ENCODE results near the gene BSG. TPM values are rescaled to one million over a fixed set of nuclear protein-coding genes. Genes with fewer than 3 reads are reported as not detected.
A peak's percentile ranks its signal among the peaks of the same experiment; 100 is the strongest.

Gene BSG
- total and polyA plus RNA-seq, 9 of the 15 experiments (the other 6 are each of a cell fraction or from before 2014, with no cell fraction given): 4.6 to 495 (median 187) TPM

DNA sequence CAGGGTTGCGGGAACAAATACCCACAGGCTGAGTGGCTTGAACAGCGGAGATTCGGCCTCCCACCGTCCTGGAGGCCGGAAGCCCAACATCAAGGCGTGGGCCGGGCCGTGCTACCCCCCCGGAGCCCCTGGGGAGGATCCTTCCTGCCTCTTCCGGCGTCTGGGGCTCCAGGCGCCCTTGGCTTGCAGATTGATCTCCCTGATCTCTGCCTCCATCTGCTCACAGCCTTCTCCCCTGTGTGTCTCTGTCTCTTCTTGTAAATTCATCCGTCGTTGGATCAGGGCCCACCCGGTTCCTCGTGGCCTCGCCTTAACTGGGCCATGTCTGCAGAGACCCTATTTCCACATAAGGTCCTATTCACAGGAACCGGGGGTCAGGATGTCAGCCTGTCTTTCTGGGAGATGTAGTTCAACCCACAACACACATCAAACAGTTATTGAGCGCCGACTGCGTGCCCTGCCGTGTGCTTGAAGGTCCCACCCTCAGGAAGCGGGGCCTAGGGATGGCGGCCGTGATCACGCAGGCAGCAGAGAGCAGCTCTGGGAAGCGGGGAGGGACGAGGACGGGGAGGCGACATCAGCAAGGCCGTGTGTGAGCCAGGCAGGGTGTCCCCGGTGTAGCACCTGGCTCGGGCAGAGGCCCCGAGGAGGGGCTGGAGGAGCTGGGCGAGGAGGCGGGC lies 38.5 kb downstream of the BSG start (continued):
- peak; percentile 66; the same call in 1 of the 2 replicates for TF ChIP-seq POLR2A (conservative IDR thresholded peaks at IDR 0.05)
- TF ChIP-seq MYC (IDR thresholded peaks at IDR 0.05; ENCODE audit: low read depth, low read length): no peak; the same call in 1 of the 2 replicates
- TF ChIP-seq MYC (CRISPR knock-in tag; IDR thresholded peaks at IDR 0.05; ENCODE audit: borderline replicate concordance, low read depth): 0 out of 2 replicates have a peak, but pooled peaks have one; percentile 15
- TF ChIP-seq SP1 (CRISPR knock-in tag; IDR thresholded peaks at IDR 0.05): no peak
- TF ChIP-seq MYBL2 (IDR thresholded peaks at IDR 0.05; ENCODE audit: low read depth): no peak
- no peak for TF ChIP-seq MYBL2 (CRISPR knock-in tag; IDR thresholded peaks at IDR 0.05; ENCODE audit: borderline replicate concordance)
- TF ChIP-seq, protein P1, sequence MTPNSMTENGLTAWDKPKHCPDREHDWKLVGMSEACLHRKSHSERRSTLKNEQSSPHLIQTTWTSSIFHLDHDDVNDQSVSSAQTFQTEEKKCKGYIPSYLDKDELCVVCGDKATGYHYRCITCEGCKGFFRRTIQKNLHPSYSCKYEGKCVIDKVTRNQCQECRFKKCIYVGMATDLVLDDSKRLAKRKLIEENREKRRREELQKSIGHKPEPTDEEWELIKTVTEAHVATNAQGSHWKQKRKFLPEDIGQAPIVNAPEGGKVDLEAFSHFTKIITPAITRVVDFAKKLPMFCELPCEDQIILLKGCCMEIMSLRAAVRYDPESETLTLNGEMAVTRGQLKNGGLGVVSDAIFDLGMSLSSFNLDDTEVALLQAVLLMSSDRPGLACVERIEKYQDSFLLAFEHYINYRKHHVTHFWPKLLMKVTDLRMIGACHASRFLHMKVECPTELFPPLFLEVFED (CRISPR knock-in tag; conservative IDR thresholded peaks at IDR 0.05): no peak
- TF ChIP-seq, protein P2, sequence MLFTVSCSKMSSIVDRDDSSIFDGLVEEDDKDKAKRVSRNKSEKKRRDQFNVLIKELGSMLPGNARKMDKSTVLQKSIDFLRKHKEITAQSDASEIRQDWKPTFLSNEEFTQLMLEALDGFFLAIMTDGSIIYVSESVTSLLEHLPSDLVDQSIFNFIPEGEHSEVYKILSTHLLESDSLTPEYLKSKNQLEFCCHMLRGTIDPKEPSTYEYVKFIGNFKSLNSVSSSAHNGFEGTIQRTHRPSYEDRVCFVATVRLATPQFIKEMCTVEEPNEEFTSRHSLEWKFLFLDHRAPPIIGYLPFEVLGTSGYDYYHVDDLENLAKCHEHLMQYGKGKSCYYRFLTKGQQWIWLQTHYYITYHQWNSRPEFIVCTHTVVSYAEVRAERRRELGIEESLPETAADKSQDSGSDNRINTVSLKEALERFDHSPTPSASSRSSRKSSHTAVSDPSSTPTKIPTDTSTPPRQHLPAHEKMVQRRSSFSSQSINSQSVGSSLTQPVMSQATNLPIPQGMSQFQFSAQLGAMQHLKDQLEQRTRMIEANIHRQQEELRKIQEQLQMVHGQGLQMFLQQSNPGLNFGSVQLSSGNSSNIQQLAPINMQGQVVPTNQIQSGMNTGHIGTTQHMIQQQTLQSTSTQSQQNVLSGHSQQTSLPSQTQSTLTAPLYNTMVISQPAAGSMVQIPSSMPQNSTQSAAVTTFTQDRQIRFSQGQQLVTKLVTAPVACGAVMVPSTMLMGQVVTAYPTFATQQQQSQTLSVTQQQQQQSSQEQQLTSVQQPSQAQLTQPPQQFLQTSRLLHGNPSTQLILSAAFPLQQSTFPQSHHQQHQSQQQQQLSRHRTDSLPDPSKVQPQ (CRISPR knock-in tag; IDR thresholded peaks at IDR 0.05; ENCODE audit: borderline replicate concordance): no peak
- no peak for TF ChIP-seq SMARCC2 (IDR thresholded peaks at IDR 0.05; ENCODE audit: low read depth)
- TF ChIP-seq RBM25 (IDR thresholded peaks at IDR 0.05; ENCODE audit: low read depth, low read length, severe bottlenecking): no peak
- peak; percentile 72; the same call in 1 of the 2 replicates for TF ChIP-seq L3MBTL2 (IDR thresholded peaks at IDR 0.05)
- TF ChIP-seq, protein P3, sequence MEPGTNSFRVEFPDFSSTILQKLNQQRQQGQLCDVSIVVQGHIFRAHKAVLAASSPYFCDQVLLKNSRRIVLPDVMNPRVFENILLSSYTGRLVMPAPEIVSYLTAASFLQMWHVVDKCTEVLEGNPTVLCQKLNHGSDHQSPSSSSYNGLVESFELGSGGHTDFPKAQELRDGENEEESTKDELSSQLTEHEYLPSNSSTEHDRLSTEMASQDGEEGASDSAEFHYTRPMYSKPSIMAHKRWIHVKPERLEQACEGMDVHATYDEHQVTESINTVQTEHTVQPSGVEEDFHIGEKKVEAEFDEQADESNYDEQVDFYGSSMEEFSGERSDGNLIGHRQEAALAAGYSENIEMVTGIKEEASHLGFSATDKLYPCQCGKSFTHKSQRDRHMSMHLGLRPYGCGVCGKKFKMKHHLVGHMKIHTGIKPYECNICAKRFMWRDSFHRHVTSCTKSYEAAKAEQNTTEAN (CRISPR knock-in tag; IDR thresholded peaks at IDR 0.05): no peak
- TF ChIP-seq, protein P4, sequence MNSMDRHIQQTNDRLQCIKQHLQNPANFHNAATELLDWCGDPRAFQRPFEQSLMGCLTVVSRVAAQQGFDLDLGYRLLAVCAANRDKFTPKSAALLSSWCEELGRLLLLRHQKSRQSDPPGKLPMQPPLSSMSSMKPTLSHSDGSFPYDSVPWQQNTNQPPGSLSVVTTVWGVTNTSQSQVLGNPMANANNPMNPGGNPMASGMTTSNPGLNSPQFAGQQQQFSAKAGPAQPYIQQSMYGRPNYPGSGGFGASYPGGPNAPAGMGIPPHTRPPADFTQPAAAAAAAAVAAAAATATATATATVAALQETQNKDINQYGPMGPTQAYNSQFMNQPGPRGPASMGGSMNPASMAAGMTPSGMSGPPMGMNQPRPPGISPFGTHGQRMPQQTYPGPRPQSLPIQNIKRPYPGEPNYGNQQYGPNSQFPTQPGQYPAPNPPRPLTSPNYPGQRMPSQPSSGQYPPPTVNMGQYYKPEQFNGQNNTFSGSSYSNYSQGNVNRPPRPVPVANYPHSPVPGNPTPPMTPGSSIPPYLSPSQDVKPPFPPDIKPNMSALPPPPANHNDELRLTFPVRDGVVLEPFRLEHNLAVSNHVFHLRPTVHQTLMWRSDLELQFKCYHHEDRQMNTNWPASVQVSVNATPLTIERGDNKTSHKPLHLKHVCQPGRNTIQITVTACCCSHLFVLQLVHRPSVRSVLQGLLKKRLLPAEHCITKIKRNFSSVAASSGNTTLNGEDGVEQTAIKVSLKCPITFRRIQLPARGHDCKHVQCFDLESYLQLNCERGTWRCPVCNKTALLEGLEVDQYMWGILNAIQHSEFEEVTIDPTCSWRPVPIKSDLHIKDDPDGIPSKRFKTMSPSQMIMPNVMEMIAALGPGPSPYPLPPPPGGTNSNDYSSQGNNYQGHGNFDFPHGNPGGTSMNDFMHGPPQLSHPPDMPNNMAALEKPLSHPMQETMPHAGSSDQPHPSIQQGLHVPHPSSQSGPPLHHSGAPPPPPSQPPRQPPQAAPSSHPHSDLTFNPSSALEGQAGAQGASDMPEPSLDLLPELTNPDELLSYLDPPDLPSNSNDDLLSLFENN (IDR thresholded peaks at IDR 0.05; ENCODE audit: low read depth in 2 of 2, low read length in 2 of 2): 0 out of 4 replicates have a peak, but pooled peaks of 1 of the 2 experiments have one; percentile 26
- TF ChIP-seq ZFPM2 (CRISPR knock-in tag; IDR thresholded peaks at IDR 0.05): no peak
- TF ChIP-seq ZNF445 (CRISPR knock-in tag; IDR thresholded peaks at IDR 0.05; ENCODE audit: low read depth): no peak
- TF ChIP-seq RNF2 (IDR thresholded peaks at IDR 0.05): peak; percentile 84; the same call in 1 of the 2 replicates
- peak; percentile 37 for TF ChIP-seq TAF1 (IDR thresholded peaks at IDR 0.05; ENCODE audit: control insufficient read depth, extremely low read depth, insufficient read depth, low read length, severe bottlenecking)
